ENCODE data around the gene MYCN.

MYCN gene

GRCh38 chr2:15990151-15991101 lies 50.1 kb downstream of the MYCN start:
- no peak overlapping the region for H2AFZ ChIP-seq
- H3K27me3 ChIP-seq (ENCODE audit: control insufficient read depth, insufficient read depth, low read length): no peaks in the 10 kb centered on the region
- no peaks in the 10 kb centered on the region for H3K79me2 ChIP-seq
- no peak overlapping the region for H3K4me2 ChIP-seq (ENCODE audit: low read length)
- H3K27ac ChIP-seq: no peak overlapping the region
- H3K9me3 ChIP-seq (ENCODE audit: control insufficient read depth, low read length): no peaks in the 10 kb centered on the region
- no peak overlapping the region for H3K9ac ChIP-seq
- TF ChIP-seq CTCF (IDR thresholded peaks at IDR 0.05): no peak
- no peaks in the 10 kb centered on the region for H3K36me3 ChIP-seq (ENCODE audit: control insufficient read depth, insufficient read depth, low read length)
- H3K4me1 ChIP-seq: no peaks in the 10 kb centered on the region
- no peak overlapping the region for H3K4me3 ChIP-seq (ENCODE audit: low read depth, low read length)

- no peak overlapping the region for H3K27ac ChIP-seq
- H3K79me2 ChIP-seq: no peaks in the 10 kb centered on the region
- H3K36me3 ChIP-seq (ENCODE audit: control insufficient read depth, insufficient read depth, low read length): no peaks in the 10 kb centered on the region
- H3K4me3 ChIP-seq (ENCODE audit: low read depth, low read length): no peak overlapping the region
- H2AFZ ChIP-seq: no peak overlapping the region
- H3K4me2 ChIP-seq (ENCODE audit: low read length): no peak overlapping the region
- H3K27me3 ChIP-seq (ENCODE audit: control insufficient read depth, insufficient read depth, low read length): no peaks in the 10 kb centered on the region
- no peaks in the 10 kb centered on the region for H3K4me1 ChIP-seq
- no peak for TF ChIP-seq CTCF (IDR thresholded peaks at IDR 0.05)
- H3K9me3 ChIP-seq (ENCODE audit: control insufficient read depth, low read length): no peaks in the 10 kb centered on the region
- no peak overlapping the region for H3K9ac ChIP-seq
These were observed 50.9 kb downstream of the MYCN start for GRCh38 chr2:15991231-15991630.

- H2AFZ ChIP-seq: no peak overlapping the region
- no peaks in the 10 kb centered on the region for H3K79me2 ChIP-seq
- H3K27ac ChIP-seq: no peak overlapping the region
- H3K36me3 ChIP-seq (ENCODE audit: control insufficient read depth, insufficient read depth, low read length): no peaks in the 10 kb centered on the region
- H3K4me2 ChIP-seq (ENCODE audit: low read length): no peak overlapping the region
- H3K9me3 ChIP-seq (ENCODE audit: control insufficient read depth, low read length): no peaks in the 10 kb centered on the region
- H3K9ac ChIP-seq: no peak overlapping the region
- H3K4me3 ChIP-seq (ENCODE audit: low read depth, low read length): no peak overlapping the region
- H3K4me1 ChIP-seq: no peaks in the 10 kb centered on the region
- no peak for TF ChIP-seq CTCF (IDR thresholded peaks at IDR 0.05)
- H3K27me3 ChIP-seq (ENCODE audit: control insufficient read depth, insufficient read depth, low read length): no peaks in the 10 kb centered on the region
These were observed 52.3 kb downstream of the MYCN start for GRCh38 chr2:15992457-15993231.

GRCh38 chr2:15993232-15993610 lies 52.9 kb downstream of the MYCN start:
- Histone ChIP-seq H3K27ac (no peak overlapping the region), H3K4me1 (no peaks in the 10 kb centered on the region), H3K9ac (no peak overlapping the region), H3K9me3 (ENCODE audit: control insufficient read depth, low read length) (no peaks in the 10 kb centered on the region), H3K4me2 (ENCODE audit: low read length) (no peak overlapping the region), H2AFZ (no peak overlapping the region), H3K4me3 (ENCODE audit: low read depth, low read length) (no peak overlapping the region), H3K36me3 (ENCODE audit: control insufficient read depth, insufficient read depth, low read length) (no peaks in the 10 kb centered on the region), H3K27me3 (ENCODE audit: control insufficient read depth, insufficient read depth, low read length) (no peaks in the 10 kb centered on the region), H3K79me2 (no peaks in the 10 kb centered on the region)
- TF ChIP-seq CTCF (IDR thresholded peaks at IDR 0.05): no peak

All from parathyroid adenoma (tissue), 2 donors.